Colonic mucosa (tissue), 4 donors: ENCODE measurements around the gene MFSD6L. TPM values are rescaled to one million over a fixed set of nuclear protein-coding genes. Genes with fewer than 3 reads are reported as not detected.

Experiments used
- DNase-seq: peaks from one replicate; pipeline ENCODE4 v3.0.0-alpha.2; 2020
- H3K27ac ChIP-seq: fragments of 200-600 bp; one replicate; pipeline ENCODE4 v1.8.0; 2021
- H3K27me3 ChIP-seq: fragments of 200-600 bp; one replicate; pipeline ENCODE4 v1.8.0; 2021
- H3K36me3 ChIP-seq: fragments of 200-600 bp; one replicate; pipeline ENCODE4 v1.8.0; 2021
- H3K4me1 ChIP-seq: fragments of 200-600 bp; one replicate; pipeline ENCODE4 v1.8.0; 2021; ENCODE audit warnings: mild to moderate bottlenecking
- H3K4me3 ChIP-seq: fragments of 200-600 bp; one replicate; pipeline ENCODE4 v1.8.0; 2021
- H3K9ac ChIP-seq, 2 donors: one replicate each; pipeline ENCODE4 v1.7.0; 2013; ENCODE audit warnings: control low read depth in 2 of 2, low read depth in 2 of 2, low read length in 2 of 2
- H3K9me3 ChIP-seq: fragments of 200-600 bp; one replicate; pipeline ENCODE4 v1.8.0; 2021
- CTCF ChIP-seq: fragments of 200-600 bp; IDR thresholded peaks from one replicate; pipeline ENCODE4 v1.8.0; 2022; ENCODE audit warnings: antibody characterized with exemption, mild to moderate bottlenecking
- intact Hi-C: fragments of 100-400 bp; cut with DNase I; formaldehyde crosslinking; loops from one replicate; pipeline ENCODE4 v1.14.1; 2022
- total RNA-seq, 2 donors: library from RNA; stranded (reverse); fragmentation: NEBNext Ultra II Directional in 1 of 2; extraction: Animal tissue kit (Norgen Biotek cat#: 25700) in 1 of 2; gene quantifications; one replicate each; pipeline ENCODE4 v1.2.1, GENCODE V29; 2021
- donor health status: healthy.
- donor health status: DM: no; HTN: no; CAD: no.
- donor health status: DM: no; HTN: no; CAD: no.

MFSD6L gene
- total RNA-seq, 2 donors from 2014 or later = 6.5 to 12.8 TPM

DNA sequence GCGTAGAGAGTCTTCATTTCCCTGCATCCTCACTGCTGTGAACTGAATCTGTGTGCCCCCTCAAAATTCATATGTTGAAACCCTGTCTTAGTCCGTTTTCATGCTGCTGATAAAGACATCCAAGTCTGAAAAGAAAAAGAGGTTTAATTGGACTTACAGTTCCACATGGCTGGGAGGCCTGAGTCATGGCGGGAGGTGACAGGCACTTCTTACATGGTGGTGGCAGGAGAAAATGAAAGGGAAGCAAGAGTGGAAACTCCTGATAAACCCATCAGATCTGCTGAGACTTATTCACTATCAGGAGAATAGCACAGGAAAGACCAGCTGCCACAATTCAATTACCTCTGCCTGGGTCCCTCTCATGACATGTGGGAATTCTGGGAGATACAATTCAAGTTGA, 51.4 kb downstream of the MFSD6L start:
- H3K4me3 ChIP-seq = no peak overlapping the region
- H3K9me3 ChIP-seq = no peaks in the 10 kb centered on the region
- no peaks in the 10 kb centered on the region for H3K4me1 ChIP-seq
- H3K27me3 ChIP-seq = no peaks in the 10 kb centered on the region
- no peak overlapping the region for H3K9ac ChIP-seq
- no peaks in the 10 kb centered on the region for H3K36me3 ChIP-seq
- DNase-seq = no peak
- no peak for TF ChIP-seq CTCF
- no peak overlapping the region for H3K27ac ChIP-seq
- intact Hi-C loops = loop anchor here (2.0 kb wide), 1 partner anchor 337 kb away; no protein-coding TSS in a partner anchor

Other genes starting within 250 kb of the MFSD6L start
- gene MYH10, start 168.6 kb downstream of the MFSD6L start, total RNA-seq = 10 to 100 TPM; 12.4 to 17.0 TPM
- gene CCDC42, start 54.5 kb downstream of the MFSD6L start, total RNA-seq = not detected
- gene SPDYE4, start 40.8 kb downstream of the MFSD6L start, total RNA-seq = not detected
- gene PIK3R6, start 68.3 kb upstream of the MFSD6L start, total RNA-seq = under 1 TPM; 0.61 to 0.96 TPM
- gene PIK3R5, start 166.3 kb upstream of the MFSD6L start, total RNA-seq = 1 to 10 TPM; 2.2 to 2.5 TPM
- 1 to 10 TPM; 2.1 to 5.5 TPM for gene NTN1, start 222.1 kb upstream of the MFSD6L start, total RNA-seq